ENCODE measurements around the gene SLC35F6.

DNA sequence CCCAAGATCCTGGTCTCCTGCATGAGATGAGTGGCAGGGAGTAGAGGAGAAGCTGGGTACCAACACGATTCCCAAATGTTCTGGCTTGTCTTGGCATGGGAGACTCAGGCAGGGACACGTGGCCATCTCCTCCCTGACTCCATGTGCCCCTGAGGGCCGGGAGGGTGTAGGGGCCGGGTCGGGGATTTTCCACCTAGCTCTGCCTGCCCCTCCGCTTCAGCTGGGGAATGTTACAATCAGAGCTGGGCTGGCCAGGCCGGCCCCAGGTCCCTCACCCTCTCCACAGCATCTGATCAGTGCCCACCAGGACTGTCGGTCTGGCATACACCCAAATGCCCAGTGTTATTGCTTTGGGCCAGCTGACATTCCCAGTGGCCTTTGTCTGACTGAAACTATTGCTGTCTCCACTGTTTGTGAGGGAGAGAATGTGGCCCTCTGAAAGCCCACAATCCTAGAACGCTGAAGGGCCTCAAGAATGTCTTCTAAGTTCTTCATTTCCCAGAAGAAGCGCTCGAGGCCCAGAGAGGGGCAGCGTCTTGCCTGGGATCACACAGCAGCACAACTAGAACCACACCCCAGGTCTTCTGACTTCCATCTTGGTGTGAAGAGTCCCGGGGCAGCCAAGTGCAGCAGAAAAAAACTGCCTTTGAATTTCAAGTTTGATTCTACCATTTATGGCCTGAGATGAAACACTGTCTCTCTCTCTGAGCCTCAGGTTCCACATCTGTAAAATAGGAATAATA lies 48.4 kb upstream of the SLC35F6 start:
- TF ChIP-seq CTCF (IDR thresholded peaks at IDR 0.05): no peak
- no peak for TF ChIP-seq POLR2AphosphoS5 (IDR thresholded peaks at IDR 0.05; ENCODE audit: insufficient read depth in 1 of 2, low read depth in 1 of 2)
- TF ChIP-seq POLR2A (IDR thresholded peaks at IDR 0.05): no peak

All from vagina (tissue), 2 donors.